GM18526 (cell line): ENCODE data around the gene DIPK1A.

Experiments
- POLR2A ChIP-seq: IDR thresholded peaks from 3 replicates; pipeline ENCODE4 v1.6.1; 2011; ENCODE audit not compliant: insufficient read length; ENCODE audit errors: extremely low read depth

DIPK1A gene

DNA sequence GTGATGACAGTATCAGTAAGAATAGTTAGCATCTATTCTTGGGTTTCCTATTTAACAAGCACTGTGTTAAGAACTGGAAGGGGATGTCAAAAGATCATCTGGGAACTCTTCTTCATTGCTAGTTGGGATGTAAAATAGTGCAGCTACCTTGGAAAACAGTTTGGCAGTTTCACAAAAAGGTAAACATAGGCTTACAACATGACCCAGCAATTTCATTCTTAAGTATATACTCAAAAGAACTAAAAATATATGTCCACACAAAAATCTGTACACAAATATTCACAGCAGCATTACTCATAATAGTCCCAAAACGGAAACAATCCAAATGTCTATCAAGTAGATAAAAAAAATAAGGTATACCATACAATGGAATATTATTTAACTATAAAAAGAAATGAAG, 45.7 kb downstream of the DIPK1A start:
- no peak for TF ChIP-seq POLR2A

DNA sequence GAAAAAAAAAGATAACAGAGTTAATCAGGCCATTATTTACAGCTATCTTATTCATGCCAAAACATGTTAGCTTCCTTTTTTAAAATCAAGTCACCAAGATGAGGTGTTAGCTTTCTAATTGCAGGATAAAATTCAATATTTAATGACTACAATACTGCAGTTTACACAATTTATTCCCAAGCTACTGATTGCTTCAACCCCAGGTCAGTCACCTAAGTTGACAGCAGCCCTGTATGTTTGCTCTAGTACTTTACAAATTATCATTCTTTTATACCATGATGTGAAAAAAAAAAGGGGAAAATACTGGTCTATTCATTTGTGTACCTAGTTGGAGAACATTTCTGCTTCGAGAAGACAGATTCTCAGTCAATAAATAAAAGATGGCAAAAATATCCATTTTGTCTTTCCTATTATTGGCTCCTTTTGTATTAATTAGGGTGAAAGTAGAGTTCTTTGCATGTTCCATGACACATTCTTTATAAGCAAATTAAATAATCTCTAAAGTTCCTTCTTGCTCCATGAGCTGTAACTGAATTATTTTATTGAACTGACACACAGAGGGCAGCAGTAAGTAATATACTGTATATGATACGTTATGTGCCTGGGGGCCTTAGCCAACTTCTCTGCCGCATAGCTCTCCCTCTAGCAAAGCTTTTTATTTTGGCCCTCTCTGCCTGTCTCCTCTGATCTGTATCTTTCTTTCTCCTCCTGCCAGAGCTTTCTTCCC, 48.0 kb downstream of the DIPK1A start:
- TF ChIP-seq POLR2A = no peak

DNA sequence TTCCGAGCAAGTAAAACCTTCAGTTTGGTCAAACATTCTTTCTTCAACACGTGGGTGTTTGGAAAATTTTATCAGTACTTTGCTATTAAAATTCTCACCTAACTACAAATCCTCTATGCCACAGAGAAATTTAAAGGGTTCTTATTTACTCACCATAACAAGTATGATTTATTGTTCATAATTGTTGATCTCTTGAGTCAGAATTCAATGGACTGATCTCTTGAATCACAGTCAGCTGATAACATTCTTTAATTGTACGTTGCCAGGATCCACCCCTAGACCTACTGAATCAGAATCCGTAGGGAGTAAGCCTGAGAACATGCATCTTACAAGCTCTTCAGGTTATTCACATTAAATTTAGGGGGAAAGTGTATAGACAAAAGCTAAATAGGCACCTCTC, 51.2 kb downstream of the DIPK1A start:
- no peak for TF ChIP-seq POLR2A

DNA sequence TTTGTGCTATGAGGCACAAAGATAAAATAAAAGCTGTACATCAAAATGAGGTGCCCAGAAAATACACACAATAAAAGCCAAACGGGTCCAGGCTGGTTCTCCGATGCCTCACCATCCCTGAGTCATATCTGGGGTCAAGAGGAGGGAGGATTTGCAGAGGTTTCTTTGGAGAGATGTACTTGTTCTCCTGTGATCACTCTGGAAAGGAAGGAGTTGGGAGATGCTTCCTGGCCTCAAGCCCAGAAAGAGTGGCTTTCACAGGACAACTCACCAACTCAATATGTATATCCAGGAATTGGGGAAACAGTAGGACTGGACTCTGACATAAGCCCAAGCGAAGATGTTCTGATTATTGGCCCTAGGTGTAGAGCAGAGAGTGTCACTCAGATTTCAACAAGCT, 51.9 kb downstream of the DIPK1A start:
- TF ChIP-seq POLR2A = no peak

DNA sequence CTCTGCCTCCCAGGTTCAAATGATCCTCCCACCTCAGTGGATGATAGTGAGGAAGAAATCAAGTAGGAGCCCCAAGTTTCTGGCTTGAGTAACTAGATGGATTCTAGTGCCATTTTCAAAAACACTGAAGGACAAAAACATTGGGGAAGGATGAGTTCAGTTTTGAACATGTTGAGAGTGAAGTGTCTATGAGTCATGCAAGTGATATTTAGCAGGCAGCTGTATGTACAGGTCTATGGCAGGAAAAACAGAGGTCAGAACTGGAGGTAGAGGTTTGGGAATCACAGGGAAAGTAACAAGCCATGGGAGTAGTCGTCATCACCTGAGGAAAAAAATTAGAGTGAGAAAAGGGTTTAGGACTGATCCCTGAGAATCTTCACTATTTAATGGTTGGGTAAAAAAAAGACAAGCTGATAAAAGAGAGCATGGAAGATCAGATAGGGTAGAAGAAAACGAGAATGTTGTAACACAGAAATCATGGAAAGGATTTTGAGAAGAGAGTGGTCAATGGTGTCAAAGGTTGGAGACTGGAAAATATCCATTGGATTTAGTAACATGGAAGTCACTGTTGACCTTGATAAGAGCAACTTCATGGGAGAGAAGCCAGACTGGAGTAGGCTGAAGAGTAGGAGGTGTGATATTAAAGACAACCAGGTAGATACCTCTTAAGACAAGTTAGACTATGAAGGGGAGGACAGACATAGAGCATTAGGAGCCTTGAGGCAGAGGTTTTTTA, 53.1 kb downstream of the DIPK1A start:
- TF ChIP-seq POLR2A = no peak

DNA sequence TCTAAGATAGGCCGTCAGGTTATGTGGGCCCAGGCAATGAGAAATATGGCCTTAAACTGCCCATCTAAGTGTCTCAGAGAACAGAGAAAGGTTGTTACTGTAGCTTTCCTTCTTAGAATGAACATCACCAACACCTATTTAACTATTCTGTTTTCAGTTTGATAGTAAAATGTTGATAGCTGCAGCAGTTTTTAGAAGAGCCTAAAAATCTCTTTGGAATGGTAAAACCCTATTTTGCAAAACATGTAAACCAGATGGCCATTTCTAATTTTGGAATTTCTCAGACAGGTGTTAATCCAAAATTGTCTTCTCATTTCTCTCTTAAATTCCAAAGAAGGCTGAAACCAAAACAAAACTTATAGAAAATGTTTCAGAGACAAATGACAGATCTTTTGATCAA, 57.5 kb downstream of the DIPK1A start:
- no peak for TF ChIP-seq POLR2A

DNA sequence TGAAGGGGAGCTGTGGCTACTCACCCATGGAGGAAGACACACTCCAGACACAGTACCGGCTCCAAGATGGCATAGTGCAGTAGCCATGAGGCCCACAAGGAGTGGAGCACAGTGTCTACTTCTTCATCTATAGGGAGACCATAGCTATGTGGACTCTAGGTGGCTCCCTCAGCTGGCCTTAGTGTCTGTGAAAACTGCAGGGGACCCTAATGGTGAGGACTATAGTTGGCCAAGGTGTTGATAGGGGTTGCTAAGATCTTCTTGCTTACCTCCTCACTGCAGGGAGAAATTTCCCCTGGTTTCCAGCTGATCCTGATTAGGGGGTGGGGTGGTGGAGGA, 58.9 kb downstream of the DIPK1A start:
- no peak for TF ChIP-seq POLR2A

DNA sequence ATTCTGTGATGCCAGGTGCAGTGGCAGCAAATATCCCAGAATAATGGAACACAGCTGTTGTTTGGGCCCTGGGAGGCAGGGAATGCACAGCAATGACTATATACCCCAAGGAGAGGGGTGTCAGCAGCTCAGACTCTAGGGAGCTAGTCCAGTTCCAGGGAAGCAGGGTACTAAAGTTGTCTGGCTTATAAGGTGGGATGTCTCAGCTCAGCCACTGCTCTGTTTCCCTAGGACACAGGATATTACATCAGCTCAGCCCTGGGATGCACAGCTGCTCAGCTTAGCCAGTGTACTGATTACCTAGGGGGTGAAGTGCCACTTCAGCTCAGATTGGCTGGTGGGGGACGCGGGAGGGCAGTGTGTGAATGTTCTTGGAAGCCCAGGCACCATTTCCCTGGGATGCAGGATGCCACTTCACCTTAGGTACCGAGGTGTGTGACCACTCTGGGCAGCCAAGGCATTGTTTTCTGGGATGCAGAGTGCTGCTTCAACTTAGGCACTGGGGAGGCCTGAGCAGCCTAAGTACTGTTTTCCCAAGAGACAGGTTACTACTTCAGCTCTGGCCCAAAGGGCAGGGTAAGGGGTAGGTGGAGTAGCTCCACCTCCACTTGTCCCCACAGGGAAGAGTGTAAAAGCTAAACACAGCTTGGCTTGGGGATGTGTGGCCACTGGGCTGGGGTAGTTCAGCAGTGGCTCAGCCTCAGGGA, 59.4 kb downstream of the DIPK1A start:
- TF ChIP-seq POLR2A = no peak

DNA sequence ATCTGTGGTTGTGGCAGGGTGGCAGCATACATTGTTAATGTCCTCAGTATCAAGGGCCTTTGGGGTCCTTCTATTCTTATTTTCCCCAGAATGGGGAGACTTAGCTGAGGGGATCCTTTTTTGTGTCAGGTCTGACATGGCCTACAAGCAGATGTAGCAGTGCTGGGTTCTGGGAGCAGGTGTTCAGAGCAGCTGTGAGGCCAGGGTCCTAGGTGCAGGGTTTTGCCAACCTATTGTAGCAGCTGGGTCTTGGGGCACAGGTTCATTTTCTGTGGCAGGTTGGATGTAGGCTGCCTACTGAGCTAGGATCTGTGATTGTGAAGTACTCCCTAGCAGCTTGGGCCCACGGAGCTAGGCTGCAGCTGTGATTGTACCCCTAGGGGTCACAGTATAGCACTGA, 60.1 kb downstream of the DIPK1A start:
- no peak for TF ChIP-seq POLR2A

DNA sequence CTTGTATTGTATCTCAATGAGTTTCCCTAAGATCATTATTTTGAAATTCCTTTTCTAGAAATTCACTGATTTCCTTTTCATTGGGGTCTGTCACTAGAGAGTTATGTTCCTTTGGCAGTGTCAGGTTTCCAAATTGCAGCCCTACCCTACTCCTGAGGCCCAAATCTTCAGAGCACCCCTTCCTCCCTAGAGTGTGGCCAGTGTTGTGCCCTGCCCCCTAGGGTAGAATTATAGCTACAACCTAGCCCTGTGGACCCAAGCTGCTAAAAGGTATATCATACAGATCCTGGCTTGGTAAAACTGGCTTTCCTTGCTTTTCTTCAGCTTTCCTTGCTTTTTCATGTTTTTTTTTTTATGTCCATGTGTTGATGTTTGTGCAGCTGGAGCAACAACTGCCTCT, 60.7 kb downstream of the DIPK1A start:
- no peak for TF ChIP-seq POLR2A

DNA sequence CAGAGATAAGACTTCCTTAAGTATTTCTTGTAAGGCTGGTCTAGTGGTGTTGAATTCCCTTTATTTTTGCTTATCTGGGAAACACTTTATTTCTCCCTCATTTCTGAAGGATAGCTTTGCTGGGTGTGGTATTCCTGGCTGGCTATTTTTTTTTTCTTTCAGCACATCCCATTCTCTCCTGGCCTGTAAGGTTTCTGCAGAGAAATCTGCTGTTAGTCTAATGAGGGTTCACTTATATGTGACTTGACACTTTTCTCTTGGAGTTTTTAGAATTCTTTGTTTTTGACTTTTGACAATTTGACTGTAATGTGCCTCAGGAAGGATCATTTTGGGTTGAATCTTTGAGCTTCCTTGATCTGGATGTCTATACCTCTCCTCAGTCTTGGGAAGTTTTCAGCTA, 61.5 kb downstream of the DIPK1A start:
- TF ChIP-seq POLR2A = no peak

DNA sequence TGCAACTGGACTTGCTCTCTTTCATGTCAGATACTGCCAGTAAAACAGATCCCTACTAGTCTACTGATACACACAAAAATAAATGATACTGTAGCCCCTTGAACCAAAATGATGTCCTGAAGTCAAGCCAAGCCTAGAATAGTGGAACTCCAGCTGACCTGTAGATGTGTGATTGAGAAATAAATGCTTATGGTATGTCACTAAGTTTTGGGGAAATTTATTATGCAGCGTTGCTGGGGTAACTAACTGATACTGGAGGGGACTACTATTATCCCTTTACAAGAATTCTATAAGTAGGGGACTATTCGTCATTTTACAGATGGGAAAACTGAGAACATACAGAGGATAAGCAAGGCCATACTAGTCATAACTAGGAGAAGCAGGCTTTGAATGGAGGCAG, 73.8 kb downstream of the DIPK1A start:
- TF ChIP-seq POLR2A = no peak

DNA sequence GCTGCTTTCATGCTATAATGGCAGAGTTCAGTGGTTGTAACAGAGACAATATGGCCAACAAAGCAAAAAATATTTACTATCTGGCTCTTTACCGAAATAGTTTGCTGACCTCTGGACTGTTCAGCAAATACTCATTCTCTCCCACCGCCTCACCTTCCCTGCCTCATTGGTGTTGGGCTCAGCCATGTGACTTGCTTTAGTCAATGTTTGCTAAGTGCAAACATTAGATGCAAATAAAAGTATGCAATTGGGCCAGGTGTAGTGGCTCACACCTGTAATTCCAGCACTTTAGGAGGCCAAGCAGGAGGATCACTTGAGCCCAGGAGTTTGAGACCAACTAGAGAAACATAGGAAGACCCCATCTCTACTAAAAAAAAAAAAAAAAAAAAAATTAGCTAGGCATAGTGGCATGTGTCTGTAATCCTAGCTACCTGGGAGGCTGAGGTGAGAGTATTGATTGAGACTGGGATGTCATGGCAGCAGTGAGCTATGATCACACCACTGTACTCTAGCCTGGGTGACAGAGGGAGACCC, 74.3 kb downstream of the DIPK1A start:
- TF ChIP-seq POLR2A = no peak

DNA sequence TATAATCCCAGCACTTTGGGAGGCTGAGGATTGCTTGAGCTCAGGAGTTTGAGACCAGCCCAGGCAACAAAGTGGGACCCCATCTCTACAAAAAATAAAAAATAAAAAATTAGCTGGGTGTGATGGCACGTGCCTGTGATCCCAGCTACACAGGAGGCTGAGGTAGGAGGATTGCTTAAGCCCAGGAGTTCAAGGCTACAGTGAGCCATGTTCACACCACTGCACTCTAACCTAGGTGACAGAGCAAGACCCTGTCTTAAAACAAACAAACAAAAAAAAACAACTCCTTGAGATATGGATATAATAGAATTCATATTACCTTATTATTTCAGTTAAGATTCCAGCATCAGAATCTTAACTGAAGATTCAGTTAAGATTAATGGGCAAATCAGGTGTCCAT, 77.1 kb downstream of the DIPK1A start:
- TF ChIP-seq POLR2A = no peak

DNA sequence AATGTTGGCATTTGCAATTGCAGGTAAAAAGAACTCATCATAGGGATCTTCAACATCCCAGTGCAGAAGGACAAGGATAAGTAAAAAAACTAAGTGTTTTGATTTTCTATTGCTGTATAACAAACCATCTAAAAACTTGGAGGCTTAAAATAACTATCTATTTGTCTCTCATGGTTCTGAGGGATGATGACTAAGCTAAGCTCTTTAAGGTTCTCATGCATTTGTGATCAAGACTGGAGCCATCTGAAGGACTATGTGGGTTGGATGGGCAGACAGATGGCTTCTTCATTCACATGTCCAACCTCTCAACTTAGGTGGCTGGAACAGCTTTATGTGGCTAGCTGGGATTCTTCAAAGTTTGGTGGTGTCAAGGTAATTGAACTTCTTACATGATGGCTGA, 78.0 kb downstream of the DIPK1A start:
- TF ChIP-seq POLR2A = no peak

DNA sequence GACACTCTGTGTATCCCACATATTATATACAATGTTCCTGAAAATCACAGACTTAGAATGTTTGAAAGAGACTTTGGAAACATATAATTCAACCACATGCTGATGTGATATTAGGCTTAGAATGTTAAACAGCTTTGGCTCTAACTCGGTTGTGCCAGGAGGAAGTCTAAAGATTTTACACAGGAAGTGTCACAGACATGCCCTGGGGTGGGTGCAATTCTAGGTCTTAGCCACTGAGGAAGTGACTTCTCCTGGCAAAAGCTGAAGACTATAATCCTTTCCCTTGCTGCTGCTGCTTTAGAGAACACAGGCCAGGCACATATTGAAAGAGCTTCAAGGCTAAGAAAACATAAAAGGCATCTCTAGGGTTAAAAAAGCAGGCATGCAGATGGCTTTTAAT, 78.4 kb downstream of the DIPK1A start:
- TF ChIP-seq POLR2A = no peak
